ENCODE measurements around the gene SCNN1G. TPM values are rescaled to one million over a fixed set of nuclear protein-coding genes. Genes with fewer than 3 reads are reported as not detected.

The SCNN1G gene
- polyA plus RNA-seq, 3 donors: not detected

DNA sequence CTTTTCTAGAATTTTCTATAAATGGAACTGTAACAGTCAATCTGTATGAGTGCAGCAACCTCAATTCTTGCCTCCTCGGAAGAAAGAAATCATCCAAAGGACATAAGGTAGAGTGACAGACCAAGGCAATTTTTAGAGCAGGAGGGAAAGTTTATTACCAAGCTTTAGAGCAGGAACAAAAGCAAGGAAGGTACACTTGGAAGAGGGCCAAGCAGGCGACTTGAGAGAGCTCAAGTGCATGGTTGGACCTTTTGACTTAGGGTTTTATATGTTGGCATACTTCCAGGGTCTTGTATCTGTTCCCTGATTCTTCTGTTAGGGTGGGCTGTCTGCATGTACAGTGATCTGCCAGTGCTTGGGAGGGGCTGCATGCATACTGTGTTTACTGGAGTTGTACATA, 50.3 kb downstream of the SCNN1G start:
- Histone ChIP-seq H3K9me3 (replicated peaks in 1 of 2; ENCODE audit: control insufficient read depth in 1 of 2, insufficient read depth in 1 of 2, low read length in 2 of 2) (no peaks in the 10 kb centered on the region), H3K4me3 (replicated peaks in 1 of 3; ENCODE audit: low read depth in 2 of 3, low read length in 3 of 3) (no peak overlapping the region), H3K4me2 (replicated peaks; ENCODE audit: extremely low read depth, low read length, poor library complexity, severe bottlenecking) (no peak overlapping the region), H3K4me1 (ENCODE audit: control insufficient read depth in 1 of 2, insufficient read depth in 2 of 2, low read length in 2 of 2) (no peaks in the 10 kb centered on the region), H3K27ac (ENCODE audit: low read depth in 1 of 2, low read length in 2 of 2) (no peak overlapping the region), H3K27me3 (ENCODE audit: control insufficient read depth in 2 of 2, insufficient read depth in 2 of 2, low read length in 2 of 2) (no peaks in the 10 kb centered on the region), H3K9ac (ENCODE audit: insufficient read depth, low read length, poor library complexity, severe bottlenecking) (no peak overlapping the region), H4K20me1 (ENCODE audit: insufficient read depth, low read length) (no peaks in the 10 kb centered on the region), H3K36me3 (replicated peaks in 1 of 2; ENCODE audit: control insufficient read depth in 1 of 2, insufficient read depth in 2 of 2, low read length in 2 of 2) (no peaks in the 10 kb centered on the region), H3K79me2 (ENCODE audit: insufficient read depth, low read length) (no peaks in the 10 kb centered on the region), H2AFZ (ENCODE audit: insufficient read depth, low read depth, low read length, poor library complexity, severe bottlenecking) (no peak overlapping the region)
- intact Hi-C loops (cut with micrococcal nuclease): no loop called here
- Mint-ChIP-seq H3K36me3 (no peaks in the 10 kb centered on the region), H3K9me3 (peaks cover 0 to 10% (median under 1%) of the 10 kb centered on the region in 7 donors), H3K4me1 (no peaks in the 10 kb centered on the region), H3K27ac (no peak overlapping the region), H3K27me3 (ENCODE audit: low read depth in 3 of 3) (peaks cover 2 to 11% (median 4%) of the 10 kb centered on the region in 3 donors), H3K4me3 (no peak overlapping the region)
- TF ChIP-seq, protein P1, sequence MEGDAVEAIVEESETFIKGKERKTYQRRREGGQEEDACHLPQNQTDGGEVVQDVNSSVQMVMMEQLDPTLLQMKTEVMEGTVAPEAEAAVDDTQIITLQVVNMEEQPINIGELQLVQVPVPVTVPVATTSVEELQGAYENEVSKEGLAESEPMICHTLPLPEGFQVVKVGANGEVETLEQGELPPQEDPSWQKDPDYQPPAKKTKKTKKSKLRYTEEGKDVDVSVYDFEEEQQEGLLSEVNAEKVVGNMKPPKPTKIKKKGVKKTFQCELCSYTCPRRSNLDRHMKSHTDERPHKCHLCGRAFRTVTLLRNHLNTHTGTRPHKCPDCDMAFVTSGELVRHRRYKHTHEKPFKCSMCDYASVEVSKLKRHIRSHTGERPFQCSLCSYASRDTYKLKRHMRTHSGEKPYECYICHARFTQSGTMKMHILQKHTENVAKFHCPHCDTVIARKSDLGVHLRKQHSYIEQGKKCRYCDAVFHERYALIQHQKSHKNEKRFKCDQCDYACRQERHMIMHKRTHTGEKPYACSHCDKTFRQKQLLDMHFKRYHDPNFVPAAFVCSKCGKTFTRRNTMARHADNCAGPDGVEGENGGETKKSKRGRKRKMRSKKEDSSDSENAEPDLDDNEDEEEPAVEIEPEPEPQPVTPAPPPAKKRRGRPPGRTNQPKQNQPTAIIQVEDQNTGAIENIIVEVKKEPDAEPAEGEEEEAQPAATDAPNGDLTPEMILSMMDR (IDR thresholded peaks at IDR 0.05): no peak
- DNase-seq: no peak
- WGBS (ENCODE audit: insufficient coverage): 89% methylated on average over 1 of the region's 2 CpGs

GRCh38 chr16:23235176-23235575, 52.6 kb downstream of the SCNN1G start:
- H2AFZ ChIP-seq (ENCODE audit: insufficient read depth, low read depth, low read length, poor library complexity, severe bottlenecking): no peak overlapping the region
- H3K36me3 ChIP-seq (replicated peaks in 1 of 2; ENCODE audit: control insufficient read depth in 1 of 2, insufficient read depth in 2 of 2, low read length in 2 of 2): no peaks in the 10 kb centered on the region
- H3K27me3 ChIP-seq (ENCODE audit: control insufficient read depth in 2 of 2, insufficient read depth in 2 of 2, low read length in 2 of 2): no peaks in the 10 kb centered on the region
- no peak overlapping the region for H3K4me3 ChIP-seq (replicated peaks in 1 of 3; ENCODE audit: low read depth in 2 of 3, low read length in 3 of 3)
- H3K27ac ChIP-seq (ENCODE audit: low read depth in 1 of 2, low read length in 2 of 2): no peak overlapping the region
- no peaks in the 10 kb centered on the region for H4K20me1 ChIP-seq (ENCODE audit: insufficient read depth, low read length)
- Mint-ChIP-seq H3K27ac (no peak overlapping the region), H3K4me3 (no peak overlapping the region), H3K4me1 (no peaks in the 10 kb centered on the region), H3K27me3 (ENCODE audit: low read depth in 3 of 3) (peaks cover 4 to 11% (median 5%) of the 10 kb centered on the region in 3 donors), H3K36me3 (no peaks in the 10 kb centered on the region), H3K9me3 (peaks cover 0 to 8% (median 3%) of the 10 kb centered on the region in 7 donors)
- intact Hi-C loops (cut with micrococcal nuclease): no loop called here
- H3K79me2 ChIP-seq (ENCODE audit: insufficient read depth, low read length): no peaks in the 10 kb centered on the region
- no peak overlapping the region for H3K9ac ChIP-seq (ENCODE audit: insufficient read depth, low read length, poor library complexity, severe bottlenecking)
- no peaks in the 10 kb centered on the region for H3K4me1 ChIP-seq (ENCODE audit: control insufficient read depth in 1 of 2, insufficient read depth in 2 of 2, low read length in 2 of 2)
- no peak for DNase-seq
- TF ChIP-seq, protein P1 (IDR thresholded peaks at IDR 0.05): no peak
- no peaks in the 10 kb centered on the region for H3K9me3 ChIP-seq (replicated peaks in 1 of 2; ENCODE audit: control insufficient read depth in 1 of 2, insufficient read depth in 1 of 2, low read length in 2 of 2)
- whole genome bisulfite sequencing (ENCODE audit: insufficient coverage): no CpG with 5 or more reads among the region's 4 CpGs
- H3K4me2 ChIP-seq (replicated peaks; ENCODE audit: extremely low read depth, low read length, poor library complexity, severe bottlenecking): no peak overlapping the region

All from CD14-positive monocyte (primary cell).